Panc1 (cell line): Measurements from ENCODE around the gene ILDR2. TPM values are rescaled to one million over a fixed set of nuclear protein-coding genes. Genes with fewer than 3 reads are reported as not detected.

Experiments used
- ATAC-seq: fragments of 200-7000 bp; cut with Tn5 transposase; 2 replicates; pipeline ENCODE4 v1.9.1; 2020; ENCODE audit warnings: mild to moderate bottlenecking, moderate library complexity
- BruUV-seq: library from RNA; stranded (reverse); fragments of 400-500 nt; replicated peaks from 2 replicates; lab custom pipeline; 2021; lab: Mats Ljungman, UMichigan
- CTCF ChIA-PET: fragments of 300-600 bp; sonication (Branson Sonifier 250); formaldehyde crosslinking; loops from one replicate; lab custom pipeline; 2022; ENCODE audit warnings: antibody characterized with exemption; lab: Charles Lee
- POLR2A ChIA-PET: fragments of 300-600 bp; sonication (Branson Sonifier 250); formaldehyde crosslinking; loops from one replicate; lab custom pipeline; 2022; ENCODE audit warnings: antibody characterized with exemption; lab: Charles Lee
- DNase-seq: peaks from one replicate; pipeline ENCODE4 v3.0.0-alpha.2; 2010; ENCODE audit warnings: low read depth, low spot score
- H3K27ac ChIP-seq: 2 replicates; pipeline ENCODE4 v1.5.1; 2011; ENCODE audit warnings: mild to moderate bottlenecking, low read length, inconsistent platforms
- H3K27me3 ChIP-seq: fragments of 200-500 bp; sonication (Bioruptor generic); 2 replicates; pipeline ENCODE4 v1.6.0; 2014; ENCODE audit warnings: low read length, inconsistent platforms; ENCODE audit not compliant: control insufficient read depth, insufficient read depth
- H3K36me3 ChIP-seq: fragments of 200-500 bp; sonication (Bioruptor generic); 2 replicates; pipeline ENCODE4 v1.5.1; 2014; ENCODE audit warnings: inconsistent platforms, mild to moderate bottlenecking, low read length, moderate library complexity; ENCODE audit not compliant: control insufficient read depth, insufficient read depth
- H3K4me1 ChIP-seq: 2 replicates; pipeline ENCODE4 v1.5.1; 2011; ENCODE audit warnings: inconsistent platforms, mild to moderate bottlenecking, low read length, moderate library complexity; ENCODE audit not compliant: control insufficient read depth, insufficient read depth
- H3K4me3 ChIP-seq, 2 experiments: 2 replicates each; pipeline ENCODE4 v1.5.1; 2011 to 2012; ENCODE audit warnings: low read depth in 2 of 2, low read length in 2 of 2, mild to moderate bottlenecking in 2 of 2, inconsistent platforms in 1 of 2, moderate library complexity in 1 of 2
- H3K9me3 ChIP-seq: fragments of 200-500 bp; sonication (Bioruptor generic); 2 replicates; pipeline ENCODE4 v1.5.1; 2014; ENCODE audit warnings: low read depth, mild to moderate bottlenecking, inconsistent platforms, low read length, moderate library complexity; ENCODE audit not compliant: control insufficient read depth, insufficient read depth
- POLR2AphosphoS5 ChIP-seq: IDR thresholded peaks from 2 replicates; pipeline ENCODE4 v1.6.1; 2012; ENCODE audit warnings: mild to moderate bottlenecking, low read depth, low read length, moderate library complexity
- SIN3A ChIP-seq: IDR thresholded peaks from 2 replicates; pipeline ENCODE4 v1.6.1; 2012; ENCODE audit warnings: low read depth, mild to moderate bottlenecking, low read length, moderate library complexity, borderline replicate concordance; ENCODE audit not compliant: insufficient read depth
- TCF7L2 ChIP-seq: IDR thresholded peaks from 2 replicates; pipeline ENCODE4 v1.6.1; 2011; ENCODE audit warnings: mild to moderate bottlenecking, low read depth, low read length, inconsistent platforms
- in situ Hi-C: cut with HindIII; loops from 2 replicates; pipeline ENCODE4 v1.10.0; 2016; ENCODE audit warnings: low sequenced_read_pairs, low pct_unique_long_range_greater_than_20kb
- intact Hi-C: fragments of 100-400 bp; cut with micrococcal nuclease; formaldehyde crosslinking; loops from one replicate; pipeline ENCODE4 v1.10.0; 2022; ENCODE audit not compliant: unreplicated experiment
- total RNA-seq: library from RNA; stranded (reverse); gene quantifications from one replicate; pipeline ENCODE4 v1.2.1, GENCODE V29; 2021; ENCODE audit not compliant: unreplicated experiment
- TF ChIP-seq, protein P1 (sequence below): fragments of 450-650 bp; IDR thresholded peaks from 2 replicates; pipeline ENCODE4 v1.5.1; 2017; ENCODE audit warnings: mild to moderate bottlenecking
- TF ChIP-seq, protein P2 (sequence below), 2 experiments: IDR thresholded peaks; 2 replicates each; pipeline ENCODE4 v1.6.1; 2011 to 2012; ENCODE audit warnings: low read depth in 2 of 2, control low read depth in 1 of 2, low read length in 1 of 2, mild to moderate bottlenecking in 1 of 2, moderate library complexity in 1 of 2; ENCODE audit not compliant: insufficient read depth in 1 of 2

The ILDR2 gene
- total RNA-seq, 1 experiment from 2014 or later: 0.08 TPM

DNA sequence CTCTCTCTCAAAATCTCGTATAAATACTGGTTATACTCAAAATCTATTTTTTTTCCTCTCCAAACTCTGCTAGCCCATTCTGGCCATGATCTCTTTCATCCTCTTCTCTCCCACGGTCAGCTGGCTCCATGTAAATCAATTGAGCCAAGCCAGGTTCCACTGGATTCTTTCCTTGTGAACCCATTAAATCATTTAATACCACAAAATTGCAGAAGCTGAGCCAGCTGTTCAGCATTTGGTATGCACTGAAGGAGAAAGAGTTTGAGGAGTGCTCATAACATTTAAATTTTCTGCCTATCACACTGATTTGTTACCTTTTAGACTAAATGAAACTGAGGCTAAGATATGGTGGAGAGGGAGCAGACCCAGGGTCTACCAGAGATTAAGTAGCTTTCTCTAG, 70.2 kb downstream of the ILDR2 start:
- no TSS peak for BruUV-seq
- no peaks in the 10 kb centered on the region for H3K36me3 ChIP-seq
- no peak overlapping the region for H3K27ac ChIP-seq
- H3K9me3 ChIP-seq: no peaks in the 10 kb centered on the region
- no peak for ATAC-seq
- H3K4me1 ChIP-seq: no peaks in the 10 kb centered on the region
- H3K27me3 ChIP-seq: peaks cover 5% of the 10 kb centered on the region
- ChIA-PET CTCF (interaction anchor here (1.5 kb wide), 1 partner anchor 152 kb away, joined by 3 read pairs; no protein-coding TSS in a partner anchor), POLR2A (no interaction called here)
- intact Hi-C loops: no loop called here
- TF ChIP-seq, protein P1, sequence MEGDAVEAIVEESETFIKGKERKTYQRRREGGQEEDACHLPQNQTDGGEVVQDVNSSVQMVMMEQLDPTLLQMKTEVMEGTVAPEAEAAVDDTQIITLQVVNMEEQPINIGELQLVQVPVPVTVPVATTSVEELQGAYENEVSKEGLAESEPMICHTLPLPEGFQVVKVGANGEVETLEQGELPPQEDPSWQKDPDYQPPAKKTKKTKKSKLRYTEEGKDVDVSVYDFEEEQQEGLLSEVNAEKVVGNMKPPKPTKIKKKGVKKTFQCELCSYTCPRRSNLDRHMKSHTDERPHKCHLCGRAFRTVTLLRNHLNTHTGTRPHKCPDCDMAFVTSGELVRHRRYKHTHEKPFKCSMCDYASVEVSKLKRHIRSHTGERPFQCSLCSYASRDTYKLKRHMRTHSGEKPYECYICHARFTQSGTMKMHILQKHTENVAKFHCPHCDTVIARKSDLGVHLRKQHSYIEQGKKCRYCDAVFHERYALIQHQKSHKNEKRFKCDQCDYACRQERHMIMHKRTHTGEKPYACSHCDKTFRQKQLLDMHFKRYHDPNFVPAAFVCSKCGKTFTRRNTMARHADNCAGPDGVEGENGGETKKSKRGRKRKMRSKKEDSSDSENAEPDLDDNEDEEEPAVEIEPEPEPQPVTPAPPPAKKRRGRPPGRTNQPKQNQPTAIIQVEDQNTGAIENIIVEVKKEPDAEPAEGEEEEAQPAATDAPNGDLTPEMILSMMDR: no peak
- TF ChIP-seq, protein P2, sequence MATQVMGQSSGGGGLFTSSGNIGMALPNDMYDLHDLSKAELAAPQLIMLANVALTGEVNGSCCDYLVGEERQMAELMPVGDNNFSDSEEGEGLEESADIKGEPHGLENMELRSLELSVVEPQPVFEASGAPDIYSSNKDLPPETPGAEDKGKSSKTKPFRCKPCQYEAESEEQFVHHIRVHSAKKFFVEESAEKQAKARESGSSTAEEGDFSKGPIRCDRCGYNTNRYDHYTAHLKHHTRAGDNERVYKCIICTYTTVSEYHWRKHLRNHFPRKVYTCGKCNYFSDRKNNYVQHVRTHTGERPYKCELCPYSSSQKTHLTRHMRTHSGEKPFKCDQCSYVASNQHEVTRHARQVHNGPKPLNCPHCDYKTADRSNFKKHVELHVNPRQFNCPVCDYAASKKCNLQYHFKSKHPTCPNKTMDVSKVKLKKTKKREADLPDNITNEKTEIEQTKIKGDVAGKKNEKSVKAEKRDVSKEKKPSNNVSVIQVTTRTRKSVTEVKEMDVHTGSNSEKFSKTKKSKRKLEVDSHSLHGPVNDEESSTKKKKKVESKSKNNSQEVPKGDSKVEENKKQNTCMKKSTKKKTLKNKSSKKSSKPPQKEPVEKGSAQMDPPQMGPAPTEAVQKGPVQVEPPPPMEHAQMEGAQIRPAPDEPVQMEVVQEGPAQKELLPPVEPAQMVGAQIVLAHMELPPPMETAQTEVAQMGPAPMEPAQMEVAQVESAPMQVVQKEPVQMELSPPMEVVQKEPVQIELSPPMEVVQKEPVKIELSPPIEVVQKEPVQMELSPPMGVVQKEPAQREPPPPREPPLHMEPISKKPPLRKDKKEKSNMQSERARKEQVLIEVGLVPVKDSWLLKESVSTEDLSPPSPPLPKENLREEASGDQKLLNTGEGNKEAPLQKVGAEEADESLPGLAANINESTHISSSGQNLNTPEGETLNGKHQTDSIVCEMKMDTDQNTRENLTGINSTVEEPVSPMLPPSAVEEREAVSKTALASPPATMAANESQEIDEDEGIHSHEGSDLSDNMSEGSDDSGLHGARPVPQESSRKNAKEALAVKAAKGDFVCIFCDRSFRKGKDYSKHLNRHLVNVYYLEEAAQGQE (IDR thresholded peaks at IDR 0.05; ENCODE audit: insufficient read depth in 1 of 2, low read depth in 2 of 2, low read length in 1 of 2): no peak
- no peak for TF ChIP-seq POLR2AphosphoS5
- no peak for TF ChIP-seq TCF7L2
- TF ChIP-seq SIN3A: no peak
- no peak for DNase-seq
- H3K4me3 ChIP-seq: no peak overlapping the region
- in situ Hi-C loops: no loop called here

DNA sequence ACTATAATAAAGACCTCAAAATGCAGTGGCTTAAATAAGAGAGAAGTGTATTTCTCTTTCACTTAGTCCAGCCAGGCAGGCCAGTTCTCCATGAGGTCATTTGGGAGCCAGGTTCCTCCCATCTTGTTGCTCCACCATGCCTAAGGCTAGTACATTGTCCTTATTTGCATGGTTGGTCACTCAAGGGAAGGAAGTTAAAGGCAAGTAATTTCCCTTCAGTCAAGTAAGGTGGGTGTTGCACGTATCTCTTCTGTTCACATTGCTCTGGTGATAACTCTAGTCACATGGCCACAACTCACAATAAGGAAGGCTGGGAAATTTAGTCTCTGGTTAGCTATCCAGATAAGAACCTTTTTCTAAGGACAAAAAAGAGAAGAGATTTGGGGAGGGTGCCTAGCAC, 72.1 kb downstream of the ILDR2 start:
- no peak overlapping the region for H3K4me3 ChIP-seq
- CTCF ChIA-PET: no interaction called here
- ATAC-seq (no peak), DNase-seq (no peak)
- no peak for TF ChIP-seq POLR2AphosphoS5
- TF ChIP-seq TCF7L2: no peak
- TF ChIP-seq, protein P2 (IDR thresholded peaks at IDR 0.05; ENCODE audit: insufficient read depth in 1 of 2, low read depth in 2 of 2, low read length in 1 of 2): no peak
- TF ChIP-seq, protein P1: no peak
- no peak for TF ChIP-seq SIN3A
- POLR2A ChIA-PET: no interaction called here
- no peak overlapping the region for H3K27ac ChIP-seq
- peaks cover 5% of the 10 kb centered on the region for H3K27me3 ChIP-seq
- no peaks in the 10 kb centered on the region for H3K36me3 ChIP-seq
- intact Hi-C loops: no loop called here
- BruUV-seq: no TSS peak
- no peaks in the 10 kb centered on the region for H3K9me3 ChIP-seq
- no peaks in the 10 kb centered on the region for H3K4me1 ChIP-seq
- in situ Hi-C loops: no loop called here
